Activated naive CD4-positive, alpha-beta T cell treated with anti-CD3 and anti-CD28 coated beads, Interleukin-2, amount 50 U/mL, for 16 hours (primary cell): Measurements from ENCODE around the gene LRRC73.
"Not testable (repeated sequence)": the region's sequence is repeated elsewhere in the genome, so short reads cannot be mapped to it uniquely, and the experiment has no call there.

Experiments
- DNase-seq: peaks from one replicate; pipeline ENCODE4 v3.0.0-alpha.2; 2020

The LRRC73 gene

GRCh38 chr6:43509142-43509983 is 783 bp downstream of the LRRC73 start:
- no peak for DNase-seq

GRCh38 chr6:43508481-43509141 is 1.5 kb downstream of the LRRC73 start:
- no peak for DNase-seq

DNA sequence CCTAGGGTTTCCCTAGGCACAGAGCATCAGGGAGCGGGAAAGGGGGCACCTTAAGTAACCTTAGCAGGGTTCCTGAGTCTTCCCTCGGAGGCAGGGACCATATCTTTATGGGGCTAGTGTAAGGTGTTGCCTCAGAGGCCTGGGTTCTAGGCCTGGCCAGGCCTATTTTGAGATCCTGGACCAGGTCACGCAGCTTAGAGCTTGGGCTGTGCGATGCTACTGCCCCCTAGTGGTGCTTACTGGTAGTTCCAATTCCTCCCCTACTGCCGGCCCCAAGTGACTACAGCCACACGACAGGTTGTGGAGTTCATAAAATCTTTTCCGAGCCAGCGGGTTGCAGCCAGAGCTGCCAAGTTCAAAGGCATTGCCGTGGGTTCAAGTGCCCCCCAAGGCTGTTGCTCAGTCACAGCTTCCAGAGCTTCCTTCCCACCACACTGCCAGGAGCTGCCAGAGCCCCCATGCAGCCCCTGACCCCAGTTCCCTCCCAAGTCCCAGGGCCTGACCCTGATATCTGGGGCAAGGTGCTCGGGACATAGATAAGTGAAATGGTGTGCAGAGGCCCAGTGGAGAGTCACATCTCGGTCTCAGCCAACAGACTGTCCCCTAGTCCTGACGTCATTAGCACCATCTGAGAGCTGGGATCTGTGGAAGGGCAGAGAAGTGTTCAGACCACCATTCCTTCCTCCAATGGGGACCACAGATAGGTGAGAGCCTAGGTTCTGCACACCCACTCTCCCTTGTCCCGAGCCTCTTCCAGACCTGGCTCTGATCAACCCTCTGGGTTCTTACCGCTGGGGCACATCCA is 3.3 kb downstream of the LRRC73 start:
- peak; percentile 74 for DNase-seq

DNA sequence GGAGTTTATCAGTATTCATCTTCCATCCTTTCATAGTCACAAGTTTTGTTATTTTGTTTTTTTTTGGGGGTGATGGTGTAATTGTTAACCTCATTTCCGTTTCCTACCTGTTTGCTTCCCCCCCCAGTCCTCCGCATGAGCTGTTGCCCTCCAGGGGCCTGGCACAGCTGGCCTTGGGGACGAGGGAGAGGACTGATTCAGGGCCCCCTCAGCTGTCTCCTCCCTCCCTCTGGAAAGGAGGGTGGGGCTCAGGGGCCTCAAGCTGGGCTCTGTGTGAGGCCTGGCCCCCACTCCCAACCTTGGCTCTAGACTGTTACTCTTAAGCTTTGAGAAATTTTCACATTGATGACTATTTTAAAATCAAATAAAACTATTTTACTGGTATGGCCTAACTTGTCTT is 4.0 kb downstream of the LRRC73 start:
- DNase-seq = no peak

DNA sequence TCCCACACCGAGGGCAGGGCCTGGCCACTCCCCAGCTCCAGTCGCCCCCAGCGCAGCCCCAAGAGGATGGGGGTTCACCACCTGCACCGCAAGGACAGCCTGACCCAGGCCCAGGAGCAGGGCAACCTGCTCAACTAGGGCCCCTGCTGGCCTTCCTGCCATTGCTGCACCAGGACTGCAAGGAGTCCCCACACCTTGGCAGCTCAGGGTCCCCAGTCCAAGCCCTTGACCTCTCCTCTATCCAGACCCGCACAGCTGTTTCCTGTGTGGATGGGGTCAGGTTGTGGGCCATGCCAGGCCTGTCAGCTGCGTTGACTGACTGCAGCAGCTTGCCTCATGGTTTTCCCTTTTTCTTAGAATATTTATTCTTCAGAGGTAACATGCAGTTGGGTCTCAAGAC is 4.4 kb downstream of the LRRC73 start:
- no peak for DNase-seq

DNA sequence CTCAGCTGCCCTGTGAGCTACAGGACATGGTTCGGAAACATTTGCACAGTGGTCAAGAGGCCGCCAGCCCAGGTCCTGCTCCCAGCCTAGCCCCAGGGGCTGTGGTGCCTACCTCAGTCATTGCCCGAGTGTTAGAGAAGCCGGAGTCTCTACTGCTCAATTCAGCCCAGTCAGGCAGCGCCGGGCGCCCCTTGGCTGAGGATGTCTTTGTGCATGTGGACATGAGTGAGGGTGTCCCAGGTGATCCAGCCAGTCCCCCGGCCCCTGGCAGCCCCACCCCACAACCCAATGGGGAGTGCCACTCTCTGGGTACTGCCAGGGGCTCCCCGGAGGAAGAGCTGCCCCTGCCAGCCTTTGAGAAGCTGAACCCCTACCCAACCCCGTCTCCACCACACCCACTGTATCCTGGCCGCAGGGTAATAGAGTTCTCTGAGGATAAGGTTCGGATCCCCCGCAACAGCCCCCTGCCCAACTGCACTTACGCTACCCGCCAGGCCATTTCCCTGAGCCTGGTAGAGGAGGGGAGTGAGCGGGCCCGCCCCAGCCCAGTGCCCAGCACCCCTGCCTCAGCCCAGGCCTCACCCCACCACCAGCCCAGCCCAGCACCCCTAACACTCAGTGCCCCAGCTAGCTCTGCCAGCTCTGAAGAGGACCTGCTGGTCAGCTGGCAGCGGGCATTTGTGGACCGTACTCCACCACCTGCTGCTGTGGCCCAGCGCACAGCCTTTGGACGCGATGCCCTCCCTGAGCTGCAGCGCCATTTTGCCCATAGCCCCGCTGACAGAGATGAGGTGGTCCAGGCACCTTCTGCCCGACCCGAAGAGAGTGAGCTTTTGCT is 5.2 kb downstream of the LRRC73 start:
- DNase-seq = no peak

GRCh38 chr6:43503443-43503842 is 6.7 kb downstream of the LRRC73 start:
- DNase-seq = no peak

DNA sequence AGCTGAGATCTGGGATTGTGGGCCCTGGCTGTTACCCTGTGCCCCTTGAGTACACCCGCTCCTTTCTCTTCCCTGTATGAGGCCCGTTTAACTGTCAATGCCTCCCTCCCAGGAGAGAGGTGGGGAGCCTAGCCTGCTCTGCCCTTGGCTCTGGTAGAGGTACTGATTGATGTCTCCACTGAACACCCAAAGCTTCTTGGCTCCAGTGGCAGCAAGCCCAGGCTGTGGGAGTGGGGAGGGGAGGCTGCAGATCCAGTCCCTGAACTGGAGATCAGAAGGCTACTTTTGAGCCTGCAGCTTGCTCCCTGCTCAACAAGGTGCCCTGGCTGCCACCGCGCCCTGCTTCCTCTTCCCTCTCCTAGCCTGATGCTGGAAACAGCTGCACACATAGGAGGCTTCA is 7.5 kb downstream of the LRRC73 start:
- no peak for DNase-seq

DNA sequence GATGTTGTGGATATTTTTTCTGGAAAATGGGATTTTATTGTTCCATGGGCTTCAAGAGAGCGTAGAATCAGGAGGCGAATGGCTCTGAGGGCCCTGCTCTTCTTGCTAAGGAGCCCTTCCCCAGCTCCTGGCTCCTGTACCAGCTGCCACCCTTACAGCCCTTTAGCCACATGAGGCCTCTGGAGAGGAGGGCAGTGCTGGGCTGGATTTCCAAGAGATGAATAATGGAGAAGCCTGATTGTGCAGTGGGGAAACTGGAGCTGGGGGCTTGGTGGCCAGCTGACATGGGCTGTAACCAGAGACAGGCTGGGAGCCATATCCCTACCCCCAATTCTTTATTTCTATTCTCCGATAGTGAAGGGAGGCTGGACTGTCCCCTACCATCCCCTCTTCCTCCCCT is 9.2 kb downstream of the LRRC73 start:
- DNase-seq = no peak

DNA sequence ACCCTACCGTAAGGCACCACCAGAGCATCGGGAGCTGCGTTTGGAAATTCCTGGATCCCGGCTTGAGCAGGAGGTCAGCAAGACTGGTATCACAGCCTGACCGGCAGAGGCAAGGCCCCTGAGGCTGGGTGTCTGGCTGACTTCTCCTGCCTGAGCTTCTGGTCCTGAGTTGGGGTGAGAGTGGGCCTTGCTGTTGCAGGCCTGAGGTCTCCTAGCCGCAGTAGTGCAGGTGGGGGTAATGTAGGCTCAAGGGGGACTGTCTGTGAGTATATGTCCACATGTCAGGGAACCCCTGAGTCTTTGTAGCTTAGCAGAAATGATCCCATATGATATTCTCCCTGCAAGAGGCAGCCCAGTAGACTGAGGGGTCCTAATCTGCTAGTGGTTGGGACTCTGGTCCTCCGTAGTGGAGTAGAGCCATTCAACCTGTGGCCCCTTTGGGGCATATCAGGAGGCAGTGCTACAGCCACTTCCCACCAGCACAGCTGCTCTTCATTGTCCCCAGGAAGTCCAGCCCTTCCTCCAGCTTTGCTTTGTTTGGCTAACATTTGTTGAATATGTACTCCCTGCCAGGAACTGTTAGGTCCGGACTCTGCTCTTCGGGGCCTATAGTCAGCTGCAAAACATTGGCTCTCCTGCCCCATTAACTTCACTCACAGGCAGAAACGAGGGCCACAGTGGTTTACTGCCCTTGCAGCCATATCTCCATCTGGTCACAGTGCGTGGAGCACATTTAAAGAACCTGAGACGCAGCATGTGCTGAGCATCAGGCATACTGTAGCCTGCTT is 10.9 kb downstream of the LRRC73 start:
- no peak for DNase-seq

GRCh38 chr6:43498291-43498690 is 11.9 kb downstream of the LRRC73 start:
- DNase-seq = not testable (repeated sequence)

DNA sequence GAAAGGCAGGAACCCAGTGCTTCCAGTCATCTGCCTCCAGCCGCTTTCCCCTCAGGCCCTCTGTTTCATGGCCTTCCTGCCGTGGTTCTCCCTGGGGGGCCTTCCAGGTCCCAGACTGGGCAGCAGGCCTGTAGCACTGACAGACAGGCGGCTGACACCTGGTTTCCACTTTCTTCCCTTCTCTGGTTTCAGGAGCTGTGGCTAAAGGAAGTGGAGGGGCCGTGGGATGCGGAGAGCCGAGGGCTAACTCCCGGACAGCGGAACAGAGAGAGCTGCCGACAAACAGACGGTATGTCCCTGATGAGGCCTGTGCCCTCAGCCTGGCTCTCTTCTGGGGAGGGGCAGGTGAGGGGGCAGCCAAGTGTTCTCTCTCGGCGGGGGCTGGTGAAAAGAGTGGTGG is 12.5 kb downstream of the LRRC73 start:
- DNase-seq = no peak

DNA sequence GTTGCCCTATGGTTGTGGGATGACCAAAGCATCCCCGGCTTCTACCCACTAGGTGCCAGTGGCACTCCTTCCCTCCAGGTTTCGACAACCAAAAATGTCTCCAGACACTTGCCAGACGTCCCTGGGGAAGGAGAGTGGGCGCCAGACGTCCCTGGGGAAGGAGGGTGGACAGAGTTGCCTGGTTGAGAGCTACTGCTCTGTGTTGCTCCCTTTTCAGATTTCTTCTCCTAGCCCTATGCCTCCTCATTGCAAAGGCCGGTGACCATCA is 13.1 kb downstream of the LRRC73 start:
- no peak for DNase-seq

DNA sequence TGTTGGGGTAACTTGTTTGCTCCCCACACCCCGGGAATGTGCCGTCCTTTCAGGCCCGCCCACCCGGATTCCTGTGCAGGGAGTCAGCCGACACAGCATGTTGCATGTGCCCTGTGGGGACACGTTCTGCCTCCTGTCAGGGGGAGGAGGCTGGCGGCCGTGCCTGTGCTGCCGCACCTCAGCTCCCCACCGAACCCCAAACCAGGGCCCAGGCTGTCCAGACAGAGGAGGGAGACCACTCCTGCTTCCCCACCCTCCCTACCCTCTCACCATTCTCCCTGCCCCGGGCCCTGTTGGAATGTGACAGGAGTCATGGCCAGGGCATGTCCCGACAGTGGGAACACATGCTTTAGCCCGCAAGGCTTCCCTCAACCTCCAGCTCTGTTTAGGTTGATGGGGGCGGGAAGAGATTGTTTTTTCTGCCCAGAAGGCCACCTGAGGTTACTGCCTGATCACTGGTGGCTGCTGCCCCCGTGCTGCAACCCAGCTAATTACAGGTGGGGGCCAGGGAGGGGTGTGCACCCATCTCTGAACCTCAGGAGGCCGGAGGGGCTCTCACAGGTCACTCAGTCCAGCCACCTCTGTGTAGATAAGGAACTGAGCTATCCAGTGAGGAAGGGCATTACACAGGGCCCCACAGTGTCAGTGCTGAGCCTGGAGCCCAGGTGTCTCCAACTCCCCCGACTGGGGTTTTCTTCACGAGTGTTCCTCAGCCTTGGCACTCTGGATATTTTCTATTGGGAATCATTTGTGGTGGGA is 13.6 kb downstream of the LRRC73 start:
- DNase-seq = no peak

GRCh38 chr6:43495409-43495941 is 14.7 kb downstream of the LRRC73 start:
- DNase-seq = no peak

DNA sequence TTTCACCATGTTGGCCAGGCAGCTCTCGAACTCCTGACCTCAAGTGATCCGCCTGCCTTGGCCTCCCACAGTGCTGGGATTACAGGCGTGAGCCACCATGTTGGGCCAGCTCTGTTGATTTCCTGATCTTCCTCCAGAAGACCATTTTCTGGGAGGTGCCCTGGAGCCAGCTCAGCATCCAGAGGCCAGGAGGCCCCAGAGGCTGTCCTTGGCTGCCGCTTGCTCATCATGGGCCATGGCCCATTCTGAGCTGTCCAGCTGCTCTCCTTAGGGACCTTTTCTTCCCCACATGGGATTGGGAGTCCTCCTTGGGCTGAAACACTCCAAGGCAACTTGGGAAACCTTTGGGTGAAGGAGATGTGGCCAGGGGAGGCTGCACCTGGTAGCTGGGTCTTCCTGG is 15.4 kb downstream of the LRRC73 start:
- no peak for DNase-seq

DNA sequence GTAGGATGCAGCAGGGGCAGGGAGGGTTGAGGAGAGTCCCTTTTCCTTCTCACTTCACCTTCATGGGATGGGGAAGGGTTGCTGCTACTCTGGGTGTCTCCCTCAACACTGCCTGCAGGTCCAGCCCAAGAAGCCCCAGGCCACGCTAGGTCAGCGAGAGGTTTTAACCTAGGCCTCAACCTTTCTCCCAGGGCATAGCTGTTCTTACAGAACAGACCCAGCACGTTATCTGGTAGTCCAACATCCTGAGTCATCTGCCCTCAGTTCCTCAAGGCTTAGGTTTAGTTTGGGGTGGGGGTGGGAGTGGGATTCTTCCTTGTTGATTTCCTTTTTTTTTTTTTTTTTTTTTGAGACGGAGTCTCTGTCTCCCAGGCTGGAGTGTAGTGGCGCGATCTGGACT is 15.8 kb downstream of the LRRC73 start:
- no peak for DNase-seq

- no peak for DNase-seq
Observed at GRCh38 chr6:43493833-43494232, 16.3 kb downstream of the LRRC73 start.

GRCh38 chr6:43493230-43493629 is 16.9 kb downstream of the LRRC73 start:
- DNase-seq = no peak

- DNase-seq = no peak
Observed at GRCh38 chr6:43492673-43493072, 17.5 kb downstream of the LRRC73 start.
